G401 (cell line): ENCODE data around the gene VRK2. TPM values are rescaled to one million over a fixed set of nuclear protein-coding genes. Genes with fewer than 3 reads are reported as not detected.
"Not testable (repeated sequence)": the region's sequence is repeated elsewhere in the genome, so short reads cannot be mapped to it uniquely, and the experiment has no call there.

Source experiments
- DNase-seq: peaks from one replicate; pipeline ENCODE4 v3.0.0-alpha.2; 2015; ENCODE audit warnings: low spot score
- in situ Hi-C: cut with HindIII; loops from 2 replicates; pipeline ENCODE4 v1.10.0; 2016; ENCODE audit warnings: low sequenced_read_pairs, mixed read lengths
- total RNA-seq: library from RNA; depleted of rRNA; stranded (reverse); fragments of >200 nt; shearing (Covaris generic); gene quantifications from 2 replicates; pipeline ENCODE4 v1.2.3, GENCODE V29; 2014

VRK2 gene
- total RNA-seq, 1 experiment from 2014 or later: 20.6 TPM

- in situ Hi-C loops, DNase-seq: not testable (repeated sequence)
These were observed 99.2 kb downstream of the VRK2 start for GRCh38 chr2:58145769-58146168.

GRCh38 chr2:58146707-58147106 lies 100.1 kb downstream of the VRK2 start:
- in situ Hi-C loops: no loop called here
- DNase-seq: no peak

GRCh38 chr2:58155160-58155778 lies 108.7 kb downstream of the VRK2 start:
- DNase-seq: no peak
- in situ Hi-C loops: no loop called here

GRCh38 chr2:58156780-58157179 lies 110.2 kb downstream of the VRK2 start:
- in situ Hi-C loops: no loop called here
- DNase-seq: no peak

GRCh38 chr2:58157754-58158153 lies 111.1 kb downstream of the VRK2 start:
- DNase-seq: no peak
- in situ Hi-C loops: no loop called here

- DNase-seq: no peak
- in situ Hi-C loops: no loop called here
These were observed 111.9 kb downstream of the VRK2 start for GRCh38 chr2:58158481-58158880.

GRCh38 chr2:58163913-58164312 lies 117.3 kb downstream of the VRK2 start:
- in situ Hi-C loops: no loop called here
- DNase-seq: no peak

- DNase-seq, in situ Hi-C loops: not testable (repeated sequence)
These were observed 121.5 kb downstream of the VRK2 start for GRCh38 chr2:58168130-58168529.

GRCh38 chr2:58169845-58170244 lies 123.2 kb downstream of the VRK2 start:
- DNase-seq, in situ Hi-C loops: not testable (repeated sequence)

- DNase-seq, in situ Hi-C loops: not testable (repeated sequence)
These were observed 123.8 kb downstream of the VRK2 start for GRCh38 chr2:58170334-58170933.

GRCh38 chr2:58171831-58172230 lies 125.2 kb downstream of the VRK2 start:
- in situ Hi-C loops, DNase-seq: not testable (repeated sequence)

GRCh38 chr2:58177187-58177586 lies 130.6 kb downstream of the VRK2 start:
- DNase-seq, in situ Hi-C loops: not testable (repeated sequence)

- in situ Hi-C loops, DNase-seq: not testable (repeated sequence)
These were observed 133.6 kb downstream of the VRK2 start for GRCh38 chr2:58180175-58180574.

- no peak for DNase-seq
- in situ Hi-C loops: no loop called here
These were observed 134.0 kb downstream of the VRK2 start for GRCh38 chr2:58180635-58181034.

GRCh38 chr2:58182527-58182926 lies 135.9 kb downstream of the VRK2 start:
- in situ Hi-C loops: no loop called here
- no peak for DNase-seq

GRCh38 chr2:58186501-58186900 lies 139.9 kb downstream of the VRK2 start:
- in situ Hi-C loops: no loop called here

GRCh38 chr2:58187022-58187421 lies 140.4 kb downstream of the VRK2 start:
- in situ Hi-C loops, DNase-seq: not testable (repeated sequence)

More at GRCh38 chr2:58186501-58186900, 139.9 kb downstream of the VRK2 start:
- no peak for DNase-seq

- peak; percentile 15 for DNase-seq
- in situ Hi-C loops: no loop called here
These were observed 147.9 kb downstream of the VRK2 start for GRCh38 chr2:58194458-58194857.

- DNase-seq: no peak
- in situ Hi-C loops: no loop called here
These were observed 149.1 kb downstream of the VRK2 start for GRCh38 chr2:58195662-58196061.

GRCh38 chr2:58197894-58198293 lies 151.3 kb downstream of the VRK2 start:
- no peak for DNase-seq
- in situ Hi-C loops: no loop called here

- DNase-seq: no peak
- in situ Hi-C loops: no loop called here
These were observed 155.8 kb downstream of the VRK2 start for GRCh38 chr2:58202404-58202803.
